ENCODE results near the gene DOCK9. TPM values are rescaled to one million over a fixed set of nuclear protein-coding genes. Genes with fewer than 3 reads are reported as not detected.
A peak's percentile ranks its signal among the peaks of the same experiment; 100 is the strongest.

DOCK9 gene
- total and polyA plus RNA-seq, 4 donors: 48.8 to 193 (median 133) TPM

- ATAC-seq (ENCODE audit: insufficient read depth, low FRiP score): no peak
- H3K9ac ChIP-seq (ENCODE audit: insufficient read depth in 1 of 2, low read length in 2 of 2): no peak overlapping the region
- peaks cover 0 to 4% (median 0%) of the 10 kb centered on the region in 5 donors for H3K4me1 ChIP-seq (ENCODE audit: control insufficient read depth in 5 of 5, insufficient read depth in 5 of 5, low read length in 5 of 5)
- no peak overlapping the region for H3K27ac ChIP-seq (ENCODE audit: low read depth in 1 of 2, low read length in 1 of 2)
- 79 to 91% methylated on average over 2 of the region's 2 CpGs for WGBS, 2 donors
- DNase-seq: no peak
- H3K36me3 ChIP-seq (ENCODE audit: control insufficient read depth in 4 of 4, insufficient read depth in 4 of 4, low read length in 4 of 4): peaks cover 0 to 20% (median 8%) of the 10 kb centered on the region in 4 donors
- H3K27me3 ChIP-seq (ENCODE audit: control insufficient read depth in 3 of 3, insufficient read depth in 3 of 3, low read length in 2 of 3): no peaks in the 10 kb centered on the region
- no peaks in the 10 kb centered on the region for H3K9me3 ChIP-seq (ENCODE audit: control insufficient read depth in 4 of 4, insufficient read depth in 3 of 4, low read length in 3 of 4)
- no peak overlapping the region for H3K4me3 ChIP-seq
- TF ChIP-seq, protein P1, sequence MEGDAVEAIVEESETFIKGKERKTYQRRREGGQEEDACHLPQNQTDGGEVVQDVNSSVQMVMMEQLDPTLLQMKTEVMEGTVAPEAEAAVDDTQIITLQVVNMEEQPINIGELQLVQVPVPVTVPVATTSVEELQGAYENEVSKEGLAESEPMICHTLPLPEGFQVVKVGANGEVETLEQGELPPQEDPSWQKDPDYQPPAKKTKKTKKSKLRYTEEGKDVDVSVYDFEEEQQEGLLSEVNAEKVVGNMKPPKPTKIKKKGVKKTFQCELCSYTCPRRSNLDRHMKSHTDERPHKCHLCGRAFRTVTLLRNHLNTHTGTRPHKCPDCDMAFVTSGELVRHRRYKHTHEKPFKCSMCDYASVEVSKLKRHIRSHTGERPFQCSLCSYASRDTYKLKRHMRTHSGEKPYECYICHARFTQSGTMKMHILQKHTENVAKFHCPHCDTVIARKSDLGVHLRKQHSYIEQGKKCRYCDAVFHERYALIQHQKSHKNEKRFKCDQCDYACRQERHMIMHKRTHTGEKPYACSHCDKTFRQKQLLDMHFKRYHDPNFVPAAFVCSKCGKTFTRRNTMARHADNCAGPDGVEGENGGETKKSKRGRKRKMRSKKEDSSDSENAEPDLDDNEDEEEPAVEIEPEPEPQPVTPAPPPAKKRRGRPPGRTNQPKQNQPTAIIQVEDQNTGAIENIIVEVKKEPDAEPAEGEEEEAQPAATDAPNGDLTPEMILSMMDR (IDR thresholded peaks at IDR 0.05; ENCODE audit: control extremely low read depth, extremely low read depth): no peak
These were observed 135.8 kb downstream of the DOCK9 start for GRCh38 chr13:98842070-98842469.

GRCh38 chr13:98839856-98840769, 137.8 kb downstream of the DOCK9 start:
- Histone ChIP-seq H3K36me3 (ENCODE audit: control insufficient read depth in 4 of 4, insufficient read depth in 4 of 4, low read length in 4 of 4) (peaks cover 0 to 13% (median 2%) of the 10 kb centered on the region in 4 donors), H3K9me3 (ENCODE audit: control insufficient read depth in 4 of 4, insufficient read depth in 3 of 4, low read length in 3 of 4) (no peaks in the 10 kb centered on the region), H3K9ac (ENCODE audit: insufficient read depth in 1 of 2, low read length in 2 of 2) (no peak overlapping the region), H3K27ac (ENCODE audit: low read depth in 1 of 2, low read length in 1 of 2) (no peak overlapping the region), H3K27me3 (ENCODE audit: control insufficient read depth in 3 of 3, insufficient read depth in 3 of 3, low read length in 2 of 3) (no peaks in the 10 kb centered on the region), H3K4me1 (ENCODE audit: control insufficient read depth in 5 of 5, insufficient read depth in 5 of 5, low read length in 5 of 5) (peaks cover 0 to 4% (median 0%) of the 10 kb centered on the region in 5 donors), H3K4me3 (no peak overlapping the region)
- TF ChIP-seq, protein P1 (IDR thresholded peaks at IDR 0.05; ENCODE audit: control extremely low read depth, extremely low read depth): peak; percentile 48
- peak; percentile 60 to 68 (median 61) for DNase-seq
- peak; percentile 45 for ATAC-seq (ENCODE audit: insufficient read depth, low FRiP score)
- WGBS, 2 donors: 40 to 45% methylated on average over 14 of the region's 14 CpGs

- peak; percentile 14 for ATAC-seq (ENCODE audit: insufficient read depth, low FRiP score)
- WGBS, 2 donors: 90 to 97% methylated on average over 2 of the region's 2 CpGs
- H3K36me3 ChIP-seq (ENCODE audit: control insufficient read depth in 4 of 4, insufficient read depth in 4 of 4, low read length in 4 of 4): peaks cover 0 to 13% (median 1%) of the 10 kb centered on the region in 4 donors
- H3K9ac ChIP-seq (ENCODE audit: insufficient read depth in 1 of 2, low read length in 2 of 2): no peak overlapping the region
- peaks cover 0 to 4% (median 0%) of the 10 kb centered on the region in 5 donors for H3K4me1 ChIP-seq (ENCODE audit: control insufficient read depth in 5 of 5, insufficient read depth in 5 of 5, low read length in 5 of 5)
- no peaks in the 10 kb centered on the region for H3K9me3 ChIP-seq (ENCODE audit: control insufficient read depth in 4 of 4, insufficient read depth in 3 of 4, low read length in 3 of 4)
- H3K27ac ChIP-seq (ENCODE audit: low read depth in 1 of 2, low read length in 1 of 2): no peak overlapping the region
- TF ChIP-seq, protein P1 (IDR thresholded peaks at IDR 0.05; ENCODE audit: control extremely low read depth, extremely low read depth): no peak
- no peak overlapping the region for H3K4me3 ChIP-seq
- DNase-seq: no peak
- no peaks in the 10 kb centered on the region for H3K27me3 ChIP-seq (ENCODE audit: control insufficient read depth in 3 of 3, insufficient read depth in 3 of 3, low read length in 2 of 3)
These were observed 139.1 kb downstream of the DOCK9 start for GRCh38 chr13:98838776-98839175.

Measured in lung (tissue), 12 donors.